Type B pancreatic cell (in vitro differentiated cells): ENCODE data around the gene TUFM. TPM values are rescaled to one million over a fixed set of nuclear protein-coding genes. Genes with fewer than 3 reads are reported as not detected.

Source experiments
- DNase-seq: peaks from one replicate; pipeline ENCODE4 v3.0.0; 2021; ENCODE audit warnings: mixed read lengths; ENCODE audit not compliant: unreplicated experiment; ENCODE audit errors: extremely low spot score
- H3K27ac Mint-ChIP-seq: 2 replicates; pipeline ENCODE4 v1.8.0; 2021; ENCODE audit warnings: mild to moderate bottlenecking, mixed read lengths
- H3K27me3 Mint-ChIP-seq: 2 replicates; pipeline ENCODE4 v1.8.0; 2021; ENCODE audit warnings: mixed read lengths
- H3K36me3 Mint-ChIP-seq: 2 replicates; pipeline ENCODE4 v1.8.0; 2021; ENCODE audit warnings: mixed read lengths
- H3K4me1 Mint-ChIP-seq: one replicate; pipeline ENCODE4 v1.8.0; 2021; ENCODE audit warnings: mixed read lengths; ENCODE audit not compliant: unreplicated experiment
- H3K4me3 Mint-ChIP-seq: 2 replicates; pipeline ENCODE4 v1.8.0; 2021; ENCODE audit warnings: mild to moderate bottlenecking, mixed read lengths
- H3K9me3 Mint-ChIP-seq: 2 replicates; pipeline ENCODE4 v1.8.0; 2021; ENCODE audit warnings: mixed read lengths
- CTCF ChIP-seq: fragments of 200-600 bp; sonication (generic); conservative IDR thresholded peaks from 2 replicates; pipeline ENCODE4 v1.5.0; 2021; ENCODE audit warnings: antibody characterized with exemption, mild to moderate bottlenecking
- total RNA-seq: library from RNA; stranded (reverse); gene quantifications from 2 replicates; pipeline ENCODE4 v1.2.1, GENCODE V29; 2021; ENCODE audit warnings: low replicate concordance

The TUFM gene
- total RNA-seq, 1 donor from 2014 or later: 182 TPM

DNA sequence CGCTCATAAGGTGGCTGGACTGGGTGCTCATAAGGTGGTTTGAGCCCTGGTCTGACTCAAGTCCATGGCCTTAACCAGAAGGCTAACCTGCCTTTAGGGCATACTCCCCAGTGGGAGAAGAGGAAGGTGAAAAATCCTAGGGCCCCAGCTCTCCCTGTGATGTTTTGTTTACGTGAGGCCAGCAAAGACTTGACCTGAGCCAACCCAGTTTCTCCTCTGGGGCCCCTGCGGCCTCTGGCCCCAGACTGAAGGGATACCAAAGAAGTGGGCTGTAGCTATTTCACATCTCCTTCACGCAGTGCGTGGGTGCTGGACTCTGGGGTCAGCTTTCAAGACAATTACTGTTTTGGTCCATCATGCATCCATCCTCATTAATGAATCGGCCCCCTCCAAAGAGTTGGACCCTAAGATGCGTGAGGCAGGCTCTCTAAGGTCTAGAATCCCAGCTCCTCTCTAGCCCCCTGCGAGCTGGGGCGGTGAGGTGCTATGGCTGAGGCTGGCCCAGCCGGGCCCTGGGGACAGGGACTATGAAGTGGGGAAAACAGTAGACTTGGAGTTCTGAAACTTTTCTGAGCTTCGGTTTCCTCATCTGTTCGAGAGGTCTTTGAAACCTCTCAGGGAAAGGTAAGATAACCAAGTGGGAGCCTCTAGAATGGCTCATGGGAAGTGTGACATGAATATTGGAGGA is 19.0 kb upstream of the TUFM start:
- H3K4me3 Mint-ChIP-seq: peak overlapping the region; percentile 99
- DNase-seq: no peak
- H3K9me3 Mint-ChIP-seq: no peaks in the 10 kb centered on the region
- peaks cover 21% of the 10 kb centered on the region for H3K4me1 Mint-ChIP-seq
- TF ChIP-seq CTCF: no peak
- H3K27ac Mint-ChIP-seq: peak overlapping the region; percentile 99
- peaks cover 1% of the 10 kb centered on the region for H3K36me3 Mint-ChIP-seq
- H3K27me3 Mint-ChIP-seq: no peaks in the 10 kb centered on the region

GRCh38 chr16:28863929-28864793 is 18.0 kb upstream of the TUFM start:
- H3K27me3 Mint-ChIP-seq: no peaks in the 10 kb centered on the region
- H3K27ac Mint-ChIP-seq: peak overlapping the region; percentile 99
- H3K9me3 Mint-ChIP-seq: no peaks in the 10 kb centered on the region
- H3K36me3 Mint-ChIP-seq: no peaks in the 10 kb centered on the region
- no peak for TF ChIP-seq CTCF
- DNase-seq: no peak
- H3K4me3 Mint-ChIP-seq: peak overlapping the region; percentile 99
- H3K4me1 Mint-ChIP-seq: peaks cover 21% of the 10 kb centered on the region

DNA sequence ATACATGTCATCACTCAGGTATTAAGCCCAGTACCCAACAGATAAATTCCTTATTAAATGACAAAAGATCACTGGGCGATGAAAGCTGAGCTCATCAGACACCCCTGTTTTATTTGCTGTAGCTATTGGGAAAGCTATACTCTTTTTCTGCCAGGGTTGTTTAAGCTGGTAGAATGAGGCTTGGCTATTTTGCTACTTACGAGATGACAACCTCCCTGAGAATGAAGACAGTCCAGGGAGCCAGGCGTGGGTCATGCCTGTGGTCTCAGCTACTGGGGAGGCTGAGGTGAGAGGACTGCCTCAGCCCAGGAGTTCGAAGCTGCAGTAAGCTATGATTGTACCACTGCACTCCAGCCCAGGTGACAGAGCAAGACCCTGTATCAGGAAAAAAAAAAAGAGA is 13.2 kb upstream of the TUFM start:
- Mint-ChIP-seq H3K4me1 (peaks cover 8% of the 10 kb centered on the region), H3K36me3 (no peaks in the 10 kb centered on the region), H3K27ac (no peak overlapping the region), H3K9me3 (no peaks in the 10 kb centered on the region), H3K4me3 (no peak overlapping the region), H3K27me3 (no peaks in the 10 kb centered on the region)
- no peak for DNase-seq
- no peak for TF ChIP-seq CTCF

DNA sequence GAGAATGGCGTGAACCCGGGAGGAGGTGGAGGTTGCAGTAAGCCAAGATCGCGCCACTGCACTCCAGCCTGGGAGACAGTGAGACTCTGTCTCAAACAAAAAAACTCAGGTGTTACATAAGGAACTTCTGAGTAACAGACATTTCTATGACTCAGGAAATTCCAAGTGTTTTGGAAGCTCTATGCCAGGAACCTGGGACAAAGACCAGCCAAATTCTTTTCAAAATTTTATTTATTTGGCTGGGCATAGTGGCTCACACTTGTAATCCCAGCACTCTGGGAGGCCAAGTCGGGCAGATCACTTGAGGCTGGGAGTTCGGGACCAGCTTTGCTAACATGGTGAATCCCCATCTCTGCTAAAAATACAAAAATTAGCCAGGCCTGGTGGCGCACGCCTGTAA is 12.3 kb upstream of the TUFM start:
- no peaks in the 10 kb centered on the region for H3K27me3 Mint-ChIP-seq
- TF ChIP-seq CTCF: no peak
- no peaks in the 10 kb centered on the region for H3K9me3 Mint-ChIP-seq
- H3K36me3 Mint-ChIP-seq: no peaks in the 10 kb centered on the region
- H3K4me3 Mint-ChIP-seq: no peak overlapping the region
- no peak for DNase-seq
- peaks cover 4% of the 10 kb centered on the region for H3K4me1 Mint-ChIP-seq
- H3K27ac Mint-ChIP-seq: no peak overlapping the region

GRCh38 chr16:28846933-28847273 is 755 bp upstream of the TUFM start:
- TF ChIP-seq CTCF: no peak
- H3K4me1 Mint-ChIP-seq: peaks cover 20% of the 10 kb centered on the region
- H3K27me3 Mint-ChIP-seq: no peaks in the 10 kb centered on the region
- no peak for DNase-seq
- peaks cover 11% of the 10 kb centered on the region for H3K36me3 Mint-ChIP-seq
- peak overlapping the region; percentile 96 for H3K27ac Mint-ChIP-seq
- H3K4me3 Mint-ChIP-seq: peak overlapping the region; percentile 98
- no peaks in the 10 kb centered on the region for H3K9me3 Mint-ChIP-seq
